SU-DHL-6 (cell line): ENCODE results near the gene PSME3IP1.

Experiments used
- H2AFZ ChIP-seq: fragments of 200-600 bp; sonication (generic); 2 replicates; pipeline ENCODE4 v1.6.1; 2014; ENCODE audit warnings: low read depth, mild to moderate bottlenecking, moderate library complexity, mixed read lengths, antibody characterized with exemption, low read length; ENCODE audit not compliant: severe bottlenecking
- H3F3A ChIP-seq: fragments of 200-600 bp; shearing (Covaris generic); 2 replicates; pipeline ENCODE4 v1.6.0; 2016; ENCODE audit warnings: antibody characterized with exemption, mild to moderate bottlenecking; ENCODE audit not compliant: insufficient read depth
- H3K27ac ChIP-seq: fragments of 200-600 bp; sonication (generic); 2 replicates; pipeline ENCODE4 v1.5.1; 2016; ENCODE audit warnings: low read depth, mild to moderate bottlenecking, low read length, moderate library complexity, mixed read lengths
- H3K27me3 ChIP-seq: fragments of 200-600 bp; sonication (generic), shearing (Covaris generic); 2 replicates; pipeline ENCODE4 v1.6.0; 2014; ENCODE audit warnings: mild to moderate bottlenecking, low read length
- H3K36me3 ChIP-seq: fragments of 200-600 bp; sonication (generic); 2 replicates; pipeline ENCODE4 v1.6.1; 2014; ENCODE audit warnings: mild to moderate bottlenecking, low read length, mixed read lengths
- H3K4me2 ChIP-seq: fragments of 300-600, 200-600 bp; shearing (Covaris generic), sonication (generic); 2 replicates; pipeline ENCODE4 v1.6.0; 2014; ENCODE audit warnings: low read length, low read depth, mild to moderate bottlenecking; ENCODE audit not compliant: poor library complexity, severe bottlenecking
- H3K4me3 ChIP-seq: fragments of 200-600 bp; sonication (generic); 2 replicates; pipeline ENCODE4 v1.5.1; 2014; ENCODE audit warnings: antibody characterized with exemption, low read length, mild to moderate bottlenecking, mixed read lengths; ENCODE audit not compliant: insufficient read depth, poor library complexity, severe bottlenecking
- H3K79me2 ChIP-seq: fragments of 200-600 bp; sonication (generic); 2 replicates; pipeline ENCODE4 v1.6.1; 2014; ENCODE audit warnings: mild to moderate bottlenecking, low read length, moderate library complexity; ENCODE audit not compliant: insufficient read depth
- H3K9ac ChIP-seq: fragments of 200-600 bp; sonication (generic); 2 replicates; pipeline ENCODE4 v1.7.0; 2014; ENCODE audit warnings: mild to moderate bottlenecking, low read length
- H3K9me2 ChIP-seq: fragments of 200-600 bp; sonication (generic); replicated peaks from 2 replicates; pipeline ENCODE4 v1.6.1; 2014; ENCODE audit warnings: low read length; ENCODE audit not compliant: insufficient read depth
- H3K9me3 ChIP-seq: fragments of 200-600 bp; sonication (generic); 2 replicates; pipeline ENCODE4 v1.6.1; 2014; ENCODE audit warnings: low read length, mixed read lengths; ENCODE audit not compliant: insufficient read depth
- H4K20me1 ChIP-seq: fragments of 200-600 bp; sonication (generic); 2 replicates; pipeline ENCODE4 v1.6.1; 2014; ENCODE audit warnings: low read depth, mild to moderate bottlenecking, antibody characterized with exemption, low read length, moderate library complexity, mixed read lengths
- CTCF ChIP-seq: fragments of 200-600 bp; sonication (generic); IDR thresholded peaks from one replicate; pipeline ENCODE4 v1.5.1; 2017; ENCODE audit warnings: antibody characterized with exemption, mild to moderate bottlenecking, low read length, moderate library complexity; ENCODE audit not compliant: insufficient read depth, poor library complexity, severe bottlenecking
- EZH2phosphoT487 ChIP-seq: fragments of 200-600 bp; sonication (generic), shearing (Covaris generic); conservative IDR thresholded peaks from 2 replicates; pipeline ENCODE4 v1.6.1; 2018; ENCODE audit warnings: mild to moderate bottlenecking, antibody characterized with exemption, low read length, moderate library complexity, mixed read lengths

The PSME3IP1 gene

GRCh38 chr16:57159447-57159846 lies 26.4 kb downstream of the PSME3IP1 start:
- Histone ChIP-seq H3K36me3 (peaks cover 24% of the 10 kb centered on the region; the same call in 1 of the 2 replicates), H3K27me3 (no peaks in the 10 kb centered on the region), H3K79me2 (no peaks in the 10 kb centered on the region), H4K20me1 (no peaks in the 10 kb centered on the region), H3K4me2 (no peak overlapping the region), H2AFZ (no peak overlapping the region), H3K27ac (no peak overlapping the region), H3K4me3 (no peak overlapping the region), H3K9me2 (no peaks in the 10 kb centered on the region), H3K9ac (no peak overlapping the region), H3F3A (no peaks in the 10 kb centered on the region), H3K9me3 (no peaks in the 10 kb centered on the region)
- TF ChIP-seq CTCF (no peak), EZH2phosphoT487 (no peak)

GRCh38 chr16:57157533-57157932 lies 28.3 kb downstream of the PSME3IP1 start:
- Histone ChIP-seq H3K4me3 (no peak overlapping the region), H3K27ac (no peak overlapping the region), H3K9me3 (no peaks in the 10 kb centered on the region), H3K36me3 (peaks cover 18% of the 10 kb centered on the region; the same call in 1 of the 2 replicates), H3K27me3 (no peaks in the 10 kb centered on the region), H3F3A (no peaks in the 10 kb centered on the region), H3K4me2 (no peak overlapping the region), H4K20me1 (no peaks in the 10 kb centered on the region), H3K9me2 (no peaks in the 10 kb centered on the region), H3K79me2 (no peaks in the 10 kb centered on the region), H2AFZ (no peak overlapping the region), H3K9ac (no peak overlapping the region)
- TF ChIP-seq EZH2phosphoT487 (no peak), CTCF (no peak)

GRCh38 chr16:57156351-57156703 lies 29.5 kb downstream of the PSME3IP1 start:
- Histone ChIP-seq H3K9ac (no peak overlapping the region), H3K4me3 (no peak overlapping the region), H3F3A (no peaks in the 10 kb centered on the region), H3K79me2 (no peaks in the 10 kb centered on the region), H3K9me2 (no peaks in the 10 kb centered on the region), H3K9me3 (no peaks in the 10 kb centered on the region), H3K27me3 (no peaks in the 10 kb centered on the region), H4K20me1 (no peaks in the 10 kb centered on the region), H3K4me2 (no peak overlapping the region), H3K27ac (no peak overlapping the region), H2AFZ (no peak overlapping the region), H3K36me3 (peaks cover 18% of the 10 kb centered on the region; the same call in 1 of the 2 replicates)
- TF ChIP-seq EZH2phosphoT487 = no peak
- TF ChIP-seq CTCF = no peak
